Heart left ventricle (tissue), 13 donors: ENCODE data around the gene PRR5L.

Experiments
- CTCF ChIP-seq, 12 donors: fragments of 200-600 bp; sonication (generic) in 4 of 12; IDR thresholded peaks; one replicate each; pipeline versions ENCODE4 v1.5.0 to v1.8.0; 2018 to 2022; ENCODE audit warnings: antibody characterized with exemption in 12 of 12, mild to moderate bottlenecking in 5 of 12
- POLR2A ChIP-seq, 2 donors: fragments of 450-650 bp; IDR thresholded peaks; one replicate each; pipeline ENCODE4 v1.6.1; 2017; ENCODE audit warnings: antibody characterized with exemption in 2 of 2, mild to moderate bottlenecking in 2 of 2, moderate library complexity in 2 of 2
- donor health status: ischemic (EF 13 %, LVEDD 7.1; RV severe dilation, severe dysfunction).
- donor health status: DM: no; HTN: yes; CAD: no.
- donor health status: DM: no; HTN: no; CAD: no.
- donor health status: ischemic (EF 25% LVEDD 6.9; RV normal size, moderate dysfunction).
- donor health status: ischemic (EF 25% LVEDD 5.7; RV mildly dilated, moderate dysfunction).
- donor health status: ischemic (EF 35%, LVEDD 5.7; RV mildly dilated, moderate dysfunction).
- donor health status: nonischemic (EF 11% LVEDD 7.7; RV severe dilation, severe dysfunction).
- donor health status: DM: yes; HTN: yes; CAD: no.
- donor health status: PGD.
- donor health status: ischemic (EF 29% LVEDD 5.4; RV normal size, mild dysfunction).
- donor health status: nonischemic (EF 23%, LVEDD 6.1; RV moderate dilation, normal function).

GRCh38 chr11:36296884-36297543 is 926 bp downstream of the PRR5L start:
- TF ChIP-seq CTCF (IDR thresholded peaks at IDR 0.05): no peak
- no peak for TF ChIP-seq POLR2A (IDR thresholded peaks at IDR 0.05)
